HepG2 (cell line): ENCODE results near the gene MAP2K6.

Source experiments
- KLF15 ChIP-seq: sonication (generic); formaldehyde crosslinking; IDR thresholded peaks from 2 replicates; pipeline ENCODE4 v1.8.1; 2023; ENCODE audit warnings: borderline replicate concordance, mild to moderate bottlenecking, inconsistent platforms, missing genetic modification reagents, mixed read lengths
- SP2 ChIP-seq: sonication (generic); formaldehyde crosslinking; IDR thresholded peaks from 2 replicates; pipeline ENCODE4 v1.5.1; 2020; ENCODE audit warnings: mild to moderate bottlenecking, missing genetic modification reagents
- TP53 ChIP-seq: sonication (generic); formaldehyde crosslinking; conservative IDR thresholded peaks from 2 replicates; pipeline ENCODE4 v1.4.0; 2020; ENCODE audit warnings: missing genetic modification reagents
- ZNF3 ChIP-seq: IDR thresholded peaks from 2 replicates; pipeline ENCODE4 v1.7.0; 2017; ENCODE audit warnings: inconsistent platforms
- TF ChIP-seq, protein P1 (sequence below), 2 experiments: IDR thresholded peaks; 2 replicates each; pipeline ENCODE4 v1.6.1; 2011 to 2012; ENCODE audit warnings: low read length in 2 of 2, borderline replicate concordance in 1 of 2, low read depth in 1 of 2, mild to moderate bottlenecking in 1 of 2, moderate library complexity in 1 of 2
- TF ChIP-seq, protein P2 (sequence below): sonication (generic); formaldehyde crosslinking; IDR thresholded peaks from 2 replicates; pipeline ENCODE4 v1.5.0; 2020; ENCODE audit warnings: mild to moderate bottlenecking, missing genetic modification reagents, moderate library complexity

DNA sequence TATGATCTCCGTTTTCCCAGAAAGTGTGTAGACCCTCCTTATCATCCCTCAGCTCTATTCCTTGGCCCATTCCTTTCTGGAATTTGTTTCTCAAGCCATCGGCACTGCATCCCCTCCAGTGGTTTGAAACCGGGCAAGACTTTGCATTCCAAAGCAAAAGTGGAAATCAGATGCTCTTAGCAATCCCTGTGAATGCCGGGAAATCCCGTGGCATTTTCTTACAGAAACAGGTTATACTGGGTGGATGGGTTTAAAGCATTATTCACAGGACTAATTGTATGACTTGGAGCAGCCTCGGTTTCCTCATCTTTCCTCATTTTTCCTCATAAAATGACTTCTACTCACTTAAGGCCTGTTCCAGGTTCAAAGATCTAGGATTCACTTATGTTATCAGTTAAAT is 52.0 kb downstream of the MAP2K6 start:
- TF ChIP-seq TP53 (CRISPR knock-in tag) (no peak), ZNF3 (CRISPR knock-in tag) (no peak), SP2 (CRISPR knock-in tag) (no peak), KLF15 (CRISPR knock-in tag) (no peak)
- TF ChIP-seq, protein P1, sequence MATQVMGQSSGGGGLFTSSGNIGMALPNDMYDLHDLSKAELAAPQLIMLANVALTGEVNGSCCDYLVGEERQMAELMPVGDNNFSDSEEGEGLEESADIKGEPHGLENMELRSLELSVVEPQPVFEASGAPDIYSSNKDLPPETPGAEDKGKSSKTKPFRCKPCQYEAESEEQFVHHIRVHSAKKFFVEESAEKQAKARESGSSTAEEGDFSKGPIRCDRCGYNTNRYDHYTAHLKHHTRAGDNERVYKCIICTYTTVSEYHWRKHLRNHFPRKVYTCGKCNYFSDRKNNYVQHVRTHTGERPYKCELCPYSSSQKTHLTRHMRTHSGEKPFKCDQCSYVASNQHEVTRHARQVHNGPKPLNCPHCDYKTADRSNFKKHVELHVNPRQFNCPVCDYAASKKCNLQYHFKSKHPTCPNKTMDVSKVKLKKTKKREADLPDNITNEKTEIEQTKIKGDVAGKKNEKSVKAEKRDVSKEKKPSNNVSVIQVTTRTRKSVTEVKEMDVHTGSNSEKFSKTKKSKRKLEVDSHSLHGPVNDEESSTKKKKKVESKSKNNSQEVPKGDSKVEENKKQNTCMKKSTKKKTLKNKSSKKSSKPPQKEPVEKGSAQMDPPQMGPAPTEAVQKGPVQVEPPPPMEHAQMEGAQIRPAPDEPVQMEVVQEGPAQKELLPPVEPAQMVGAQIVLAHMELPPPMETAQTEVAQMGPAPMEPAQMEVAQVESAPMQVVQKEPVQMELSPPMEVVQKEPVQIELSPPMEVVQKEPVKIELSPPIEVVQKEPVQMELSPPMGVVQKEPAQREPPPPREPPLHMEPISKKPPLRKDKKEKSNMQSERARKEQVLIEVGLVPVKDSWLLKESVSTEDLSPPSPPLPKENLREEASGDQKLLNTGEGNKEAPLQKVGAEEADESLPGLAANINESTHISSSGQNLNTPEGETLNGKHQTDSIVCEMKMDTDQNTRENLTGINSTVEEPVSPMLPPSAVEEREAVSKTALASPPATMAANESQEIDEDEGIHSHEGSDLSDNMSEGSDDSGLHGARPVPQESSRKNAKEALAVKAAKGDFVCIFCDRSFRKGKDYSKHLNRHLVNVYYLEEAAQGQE (IDR thresholded peaks at IDR 0.05; ENCODE audit: borderline replicate concordance in 1 of 2, low read depth in 1 of 2, low read length in 2 of 2), result no peak
- TF ChIP-seq, protein P2, sequence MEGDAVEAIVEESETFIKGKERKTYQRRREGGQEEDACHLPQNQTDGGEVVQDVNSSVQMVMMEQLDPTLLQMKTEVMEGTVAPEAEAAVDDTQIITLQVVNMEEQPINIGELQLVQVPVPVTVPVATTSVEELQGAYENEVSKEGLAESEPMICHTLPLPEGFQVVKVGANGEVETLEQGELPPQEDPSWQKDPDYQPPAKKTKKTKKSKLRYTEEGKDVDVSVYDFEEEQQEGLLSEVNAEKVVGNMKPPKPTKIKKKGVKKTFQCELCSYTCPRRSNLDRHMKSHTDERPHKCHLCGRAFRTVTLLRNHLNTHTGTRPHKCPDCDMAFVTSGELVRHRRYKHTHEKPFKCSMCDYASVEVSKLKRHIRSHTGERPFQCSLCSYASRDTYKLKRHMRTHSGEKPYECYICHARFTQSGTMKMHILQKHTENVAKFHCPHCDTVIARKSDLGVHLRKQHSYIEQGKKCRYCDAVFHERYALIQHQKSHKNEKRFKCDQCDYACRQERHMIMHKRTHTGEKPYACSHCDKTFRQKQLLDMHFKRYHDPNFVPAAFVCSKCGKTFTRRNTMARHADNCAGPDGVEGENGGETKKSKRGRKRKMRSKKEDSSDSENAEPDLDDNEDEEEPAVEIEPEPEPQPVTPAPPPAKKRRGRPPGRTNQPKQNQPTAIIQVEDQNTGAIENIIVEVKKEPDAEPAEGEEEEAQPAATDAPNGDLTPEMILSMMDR (CRISPR knock-in tag), result no peak
